Sigmoid colon (tissue), 4 donors: ENCODE data around the gene UBE2H.

Experiments used
- EP300 ChIP-seq, 4 donors: sonication (generic); formaldehyde crosslinking; IDR thresholded peaks; one replicate each; pipeline ENCODE4 v1.6.1; 2017; ENCODE audit warnings: antibody characterized with exemption in 4 of 4
- POLR2A ChIP-seq, 2 donors: fragments of 450-650 bp; IDR thresholded peaks; one replicate each; pipeline ENCODE4 v1.6.1; 2016; ENCODE audit warnings: antibody characterized with exemption in 2 of 2, mild to moderate bottlenecking in 2 of 2, moderate library complexity in 2 of 2
- POLR2AphosphoS5 ChIP-seq, 4 donors: sonication (generic); formaldehyde crosslinking; IDR thresholded peaks; one replicate each; pipeline ENCODE4 v1.6.1; 2017; ENCODE audit warnings: antibody characterized with exemption in 4 of 4
- TF ChIP-seq, protein P1 (sequence below), 4 experiments: fragments of 450-650 bp in 3 of 4; fragments of 200-600 bp in 1 of 4; IDR thresholded peaks; one replicate each; pipeline ENCODE4 v1.5.1; 2016 to 2019; ENCODE audit warnings: antibody characterized with exemption in 4 of 4, mild to moderate bottlenecking in 3 of 4, moderate library complexity in 2 of 4

- TF ChIP-seq, protein P1, sequence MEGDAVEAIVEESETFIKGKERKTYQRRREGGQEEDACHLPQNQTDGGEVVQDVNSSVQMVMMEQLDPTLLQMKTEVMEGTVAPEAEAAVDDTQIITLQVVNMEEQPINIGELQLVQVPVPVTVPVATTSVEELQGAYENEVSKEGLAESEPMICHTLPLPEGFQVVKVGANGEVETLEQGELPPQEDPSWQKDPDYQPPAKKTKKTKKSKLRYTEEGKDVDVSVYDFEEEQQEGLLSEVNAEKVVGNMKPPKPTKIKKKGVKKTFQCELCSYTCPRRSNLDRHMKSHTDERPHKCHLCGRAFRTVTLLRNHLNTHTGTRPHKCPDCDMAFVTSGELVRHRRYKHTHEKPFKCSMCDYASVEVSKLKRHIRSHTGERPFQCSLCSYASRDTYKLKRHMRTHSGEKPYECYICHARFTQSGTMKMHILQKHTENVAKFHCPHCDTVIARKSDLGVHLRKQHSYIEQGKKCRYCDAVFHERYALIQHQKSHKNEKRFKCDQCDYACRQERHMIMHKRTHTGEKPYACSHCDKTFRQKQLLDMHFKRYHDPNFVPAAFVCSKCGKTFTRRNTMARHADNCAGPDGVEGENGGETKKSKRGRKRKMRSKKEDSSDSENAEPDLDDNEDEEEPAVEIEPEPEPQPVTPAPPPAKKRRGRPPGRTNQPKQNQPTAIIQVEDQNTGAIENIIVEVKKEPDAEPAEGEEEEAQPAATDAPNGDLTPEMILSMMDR (IDR thresholded peaks at IDR 0.05), result no peak
- TF ChIP-seq POLR2A (IDR thresholded peaks at IDR 0.05) (no peak), EP300 (IDR thresholded peaks at IDR 0.05) (no peak), POLR2AphosphoS5 (IDR thresholded peaks at IDR 0.05) (no peak)
Measured at GRCh38 chr7:129947701-129948100, 5.1 kb downstream of the UBE2H start.
